Chondrocyte (in vitro differentiated cells): ENCODE results near the gene MBP. TPM values are rescaled to one million over a fixed set of nuclear protein-coding genes. Genes with fewer than 3 reads are reported as not detected.

Source experiments
- DNase-seq: peaks from one replicate; pipeline ENCODE4 v3.0.0; 2021; ENCODE audit warnings: mixed read lengths, low spot score
- H3K27ac Mint-ChIP-seq: one replicate; pipeline ENCODE4 v1.8.0; 2021; ENCODE audit warnings: mild to moderate bottlenecking, moderate library complexity, mixed read lengths; ENCODE audit not compliant: unreplicated experiment
- H3K27me3 Mint-ChIP-seq: 2 replicates; pipeline ENCODE4 v1.8.0; 2021; ENCODE audit warnings: low read depth, mixed read lengths
- H3K36me3 Mint-ChIP-seq: 2 replicates; pipeline ENCODE4 v1.8.0; 2021; ENCODE audit warnings: low read depth, mixed read lengths
- H3K4me1 Mint-ChIP-seq: 2 replicates; pipeline ENCODE4 v1.8.0; 2021; ENCODE audit warnings: low read depth, mild to moderate bottlenecking, mixed read lengths
- H3K4me3 Mint-ChIP-seq: one replicate; pipeline ENCODE4 v1.8.0; 2021; ENCODE audit warnings: mild to moderate bottlenecking, moderate library complexity, mixed read lengths; ENCODE audit not compliant: unreplicated experiment
- H3K9me3 Mint-ChIP-seq: 2 replicates; pipeline ENCODE4 v1.8.0; 2021; ENCODE audit warnings: low read depth, mixed read lengths
- total RNA-seq: library from RNA; stranded (reverse); gene quantifications from 3 replicates; pipeline ENCODE4 v1.2.1, GENCODE V29; 2021
- TF ChIP-seq, protein P1 (sequence below): fragments of 200-600 bp; sonication (generic); IDR thresholded peaks from 2 replicates; pipeline ENCODE4 v1.5.0; 2021; ENCODE audit warnings: antibody characterized with exemption, mild to moderate bottlenecking, moderate library complexity

Gene MBP
- total RNA-seq, 1 donor from 2014 or later, result 15.9 TPM

DNA sequence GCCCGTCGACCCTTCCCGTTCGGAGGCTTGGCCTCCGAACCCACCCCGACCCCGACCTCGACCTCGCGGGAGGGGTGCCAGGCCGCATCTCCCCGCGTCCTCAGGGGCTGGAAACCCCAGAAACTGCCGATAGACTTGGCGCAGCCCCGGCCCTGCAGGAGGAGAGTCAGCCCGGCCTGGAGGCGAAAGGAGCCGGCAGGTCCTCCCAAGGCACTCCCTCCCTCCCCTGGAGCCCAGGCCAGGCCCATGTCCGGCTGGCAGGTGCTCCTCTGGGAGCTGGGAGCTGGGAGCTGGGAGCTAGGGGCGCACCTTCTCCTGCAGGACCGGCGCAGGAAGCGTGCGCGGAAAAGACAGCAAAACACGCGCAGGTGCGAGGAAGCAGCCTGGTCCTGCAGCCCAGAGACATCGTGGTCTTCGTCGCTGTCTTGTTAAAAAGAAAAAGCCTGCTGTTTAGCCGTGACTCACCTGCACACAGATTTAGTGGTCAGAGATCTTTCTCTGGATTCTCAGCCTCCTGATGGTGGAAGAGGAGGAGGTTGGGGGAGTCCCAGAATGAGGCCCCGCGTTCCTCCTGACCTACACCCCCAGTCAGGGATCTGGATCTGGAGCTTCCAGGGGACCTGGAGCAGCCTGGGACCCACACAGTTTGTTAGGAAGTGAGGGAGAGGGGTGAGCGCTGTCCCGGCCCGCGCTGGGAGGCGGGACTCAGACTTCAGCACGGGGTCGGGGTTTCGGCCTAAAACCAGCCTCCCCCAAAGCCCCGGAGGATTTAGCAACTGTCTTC lies 660 bp upstream of the MBP start:
- DNase-seq, result no peak
- Mint-ChIP-seq H3K4me3 (peak overlapping the region; percentile 60), H3K27ac (no peak overlapping the region), H3K27me3 (no peaks in the 10 kb centered on the region), H3K9me3 (no peaks in the 10 kb centered on the region), H3K4me1 (peaks cover 51% of the 10 kb centered on the region), H3K36me3 (no peaks in the 10 kb centered on the region)
- TF ChIP-seq, protein P1, sequence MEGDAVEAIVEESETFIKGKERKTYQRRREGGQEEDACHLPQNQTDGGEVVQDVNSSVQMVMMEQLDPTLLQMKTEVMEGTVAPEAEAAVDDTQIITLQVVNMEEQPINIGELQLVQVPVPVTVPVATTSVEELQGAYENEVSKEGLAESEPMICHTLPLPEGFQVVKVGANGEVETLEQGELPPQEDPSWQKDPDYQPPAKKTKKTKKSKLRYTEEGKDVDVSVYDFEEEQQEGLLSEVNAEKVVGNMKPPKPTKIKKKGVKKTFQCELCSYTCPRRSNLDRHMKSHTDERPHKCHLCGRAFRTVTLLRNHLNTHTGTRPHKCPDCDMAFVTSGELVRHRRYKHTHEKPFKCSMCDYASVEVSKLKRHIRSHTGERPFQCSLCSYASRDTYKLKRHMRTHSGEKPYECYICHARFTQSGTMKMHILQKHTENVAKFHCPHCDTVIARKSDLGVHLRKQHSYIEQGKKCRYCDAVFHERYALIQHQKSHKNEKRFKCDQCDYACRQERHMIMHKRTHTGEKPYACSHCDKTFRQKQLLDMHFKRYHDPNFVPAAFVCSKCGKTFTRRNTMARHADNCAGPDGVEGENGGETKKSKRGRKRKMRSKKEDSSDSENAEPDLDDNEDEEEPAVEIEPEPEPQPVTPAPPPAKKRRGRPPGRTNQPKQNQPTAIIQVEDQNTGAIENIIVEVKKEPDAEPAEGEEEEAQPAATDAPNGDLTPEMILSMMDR, result no peak

DNA sequence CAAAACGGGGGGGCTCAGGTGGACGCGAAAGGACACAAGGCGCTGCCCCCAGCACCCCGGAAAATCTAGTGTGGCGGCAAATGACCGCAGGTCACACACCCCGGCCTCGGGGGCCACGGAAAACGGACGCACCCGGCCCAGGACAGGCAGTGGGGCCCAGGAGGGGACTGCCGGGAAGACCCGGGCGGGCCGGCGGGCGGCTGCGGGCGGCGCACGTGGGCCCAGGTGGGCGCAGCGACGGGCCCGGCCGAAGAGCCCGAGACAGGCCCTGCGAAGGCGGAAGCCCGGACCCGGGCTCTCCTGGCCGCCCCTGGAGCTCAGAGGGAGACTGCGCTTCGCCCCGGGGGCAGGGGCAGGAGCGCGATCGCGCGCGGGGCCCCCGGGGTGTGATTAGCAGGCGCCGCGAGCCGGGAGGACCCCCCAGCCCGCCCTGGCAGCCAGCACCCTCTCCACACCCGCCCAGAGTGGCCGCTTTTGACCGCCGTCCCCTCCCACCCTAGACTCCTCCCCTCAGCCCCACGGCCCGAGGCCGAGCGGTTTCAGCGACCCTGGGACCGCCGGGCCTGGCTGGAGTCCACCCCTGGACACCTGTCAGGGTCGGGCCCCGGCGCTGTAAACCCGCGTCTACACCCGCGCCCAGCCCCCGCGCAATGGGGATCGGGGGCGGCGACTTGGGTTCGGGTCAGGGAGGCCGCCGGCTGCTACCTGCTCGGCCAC lies 773 bp downstream of the MBP start:
- DNase-seq, result no peak
- Mint-ChIP-seq H3K36me3 (no peaks in the 10 kb centered on the region), H3K4me3 (peak overlapping the region; percentile 82), H3K9me3 (no peaks in the 10 kb centered on the region), H3K27ac (peak overlapping the region; percentile 76), H3K27me3 (no peaks in the 10 kb centered on the region), H3K4me1 (peaks cover 57% of the 10 kb centered on the region)
- TF ChIP-seq, protein P1, result no peak

DNA sequence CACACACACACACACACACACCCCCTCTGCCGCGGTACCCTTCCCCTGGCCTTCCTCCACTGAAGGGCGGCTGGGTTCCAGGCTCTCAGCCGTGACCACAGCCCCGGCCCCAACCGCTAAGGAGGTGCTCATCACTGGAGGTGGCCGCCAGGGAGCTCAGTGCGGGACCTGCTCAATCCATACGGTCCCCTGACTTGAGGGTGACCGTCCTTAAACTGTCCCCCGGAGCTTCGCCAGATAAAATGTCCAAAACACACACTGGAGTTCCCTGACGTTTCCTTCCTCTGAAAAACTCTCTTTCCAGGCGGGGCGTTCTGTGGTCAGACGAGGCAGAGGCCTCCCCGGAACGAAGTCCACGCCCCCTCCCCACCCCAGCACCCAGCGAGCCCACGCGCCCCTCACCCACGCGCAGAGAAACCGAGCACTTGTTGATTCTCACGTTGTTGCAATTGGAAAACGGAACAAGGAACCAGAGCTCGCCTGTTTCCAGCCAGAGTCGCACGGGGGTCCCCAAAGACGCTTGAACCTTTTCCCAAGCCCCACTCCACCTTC lies 1.4 kb downstream of the MBP start:
- Mint-ChIP-seq H3K27me3 (no peaks in the 10 kb centered on the region), H3K9me3 (no peaks in the 10 kb centered on the region), H3K36me3 (no peaks in the 10 kb centered on the region), H3K27ac (peak overlapping the region; percentile 76), H3K4me3 (peak overlapping the region; percentile 82), H3K4me1 (peaks cover 62% of the 10 kb centered on the region)
- no peak for DNase-seq
- TF ChIP-seq, protein P1, result no peak

DNA sequence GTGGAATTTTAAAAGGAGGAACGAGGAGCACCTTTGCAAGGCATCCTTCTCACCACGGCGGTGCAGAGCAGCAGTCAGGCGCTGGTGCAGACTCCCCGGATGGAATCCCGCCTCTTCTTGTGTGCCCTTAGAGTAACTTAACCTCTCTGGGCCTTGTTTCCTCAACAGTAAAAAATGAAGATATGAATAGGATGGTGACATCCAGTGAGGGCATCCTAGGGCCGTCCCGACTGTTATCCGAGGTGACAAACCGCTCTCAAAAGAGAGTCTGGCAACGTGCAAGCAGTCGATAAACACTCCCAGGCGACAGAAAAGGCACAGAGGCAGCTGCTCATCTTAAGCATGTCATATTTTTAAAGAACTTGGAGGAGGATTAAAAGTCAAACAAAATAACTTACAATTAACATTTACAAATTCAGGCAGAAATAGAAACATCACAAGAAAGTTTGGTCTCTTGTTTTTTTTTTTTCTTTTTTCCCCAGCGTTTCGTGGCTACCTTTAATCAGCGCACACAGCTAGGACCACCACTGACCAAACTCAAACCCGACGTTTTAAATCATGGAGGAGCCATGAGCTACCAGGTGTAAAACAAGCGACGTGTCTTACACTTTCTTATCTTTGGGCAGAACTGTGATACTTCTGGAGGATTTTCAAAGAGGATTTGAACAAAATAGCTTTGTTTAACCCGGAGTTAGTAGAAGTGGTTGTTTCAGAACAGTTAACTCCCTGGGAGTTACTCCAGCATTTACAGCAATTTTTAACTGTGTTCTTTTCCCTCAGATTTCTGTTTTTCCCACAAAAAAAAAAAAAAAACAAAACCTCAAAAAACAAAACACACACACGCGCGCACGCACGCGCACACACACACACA lies 2.1 kb downstream of the MBP start:
- Mint-ChIP-seq H3K27ac (peak overlapping the region; percentile 76), H3K4me1 (peaks cover 69% of the 10 kb centered on the region), H3K36me3 (no peaks in the 10 kb centered on the region), H3K4me3 (peak overlapping the region; percentile 82), H3K27me3 (no peaks in the 10 kb centered on the region), H3K9me3 (no peaks in the 10 kb centered on the region)
- TF ChIP-seq, protein P1, result no peak
- no peak for DNase-seq
